Measurements from ENCODE around the gene DMTF1.

DMTF1 gene

GRCh38 chr7:87131771-87132170 lies 20.5 kb upstream of the DMTF1 start:
- Histone ChIP-seq H2AFZ (ENCODE audit: low read length) (no peak overlapping the region), H3K4me3 (ENCODE audit: low read length, poor library complexity, severe bottlenecking) (no peak overlapping the region), H3K36me3 (ENCODE audit: insufficient read depth, low read length) (no peaks in the 10 kb centered on the region), H3K27me3 (ENCODE audit: insufficient read depth, low read length, poor library complexity, severe bottlenecking) (no peaks in the 10 kb centered on the region), H3K79me2 (ENCODE audit: insufficient read depth, low read length) (no peaks in the 10 kb centered on the region), H4K20me1 (ENCODE audit: insufficient read depth, low read length, poor library complexity, severe bottlenecking) (no peaks in the 10 kb centered on the region), H3K9me2 (replicated peaks; ENCODE audit: low read depth, low read length) (no peaks in the 10 kb centered on the region), H3K9ac (ENCODE audit: low read depth, low read length, poor library complexity, severe bottlenecking) (no peak overlapping the region), H3F3A (ENCODE audit: low read depth) (no peaks in the 10 kb centered on the region), H3K9me3 (ENCODE audit: insufficient read depth, low read depth, low read length) (no peaks in the 10 kb centered on the region), H3K4me2 (ENCODE audit: low read depth, low read length, poor library complexity, severe bottlenecking) (no peak overlapping the region), H3K4me1 (ENCODE audit: insufficient read depth, low read length, poor library complexity, severe bottlenecking) (peaks cover 3% of the 10 kb centered on the region)
- TF ChIP-seq EZH2phosphoT487 (IDR thresholded peaks at IDR 0.05; ENCODE audit: borderline replicate concordance) = no peak
- TF ChIP-seq, protein P1, sequence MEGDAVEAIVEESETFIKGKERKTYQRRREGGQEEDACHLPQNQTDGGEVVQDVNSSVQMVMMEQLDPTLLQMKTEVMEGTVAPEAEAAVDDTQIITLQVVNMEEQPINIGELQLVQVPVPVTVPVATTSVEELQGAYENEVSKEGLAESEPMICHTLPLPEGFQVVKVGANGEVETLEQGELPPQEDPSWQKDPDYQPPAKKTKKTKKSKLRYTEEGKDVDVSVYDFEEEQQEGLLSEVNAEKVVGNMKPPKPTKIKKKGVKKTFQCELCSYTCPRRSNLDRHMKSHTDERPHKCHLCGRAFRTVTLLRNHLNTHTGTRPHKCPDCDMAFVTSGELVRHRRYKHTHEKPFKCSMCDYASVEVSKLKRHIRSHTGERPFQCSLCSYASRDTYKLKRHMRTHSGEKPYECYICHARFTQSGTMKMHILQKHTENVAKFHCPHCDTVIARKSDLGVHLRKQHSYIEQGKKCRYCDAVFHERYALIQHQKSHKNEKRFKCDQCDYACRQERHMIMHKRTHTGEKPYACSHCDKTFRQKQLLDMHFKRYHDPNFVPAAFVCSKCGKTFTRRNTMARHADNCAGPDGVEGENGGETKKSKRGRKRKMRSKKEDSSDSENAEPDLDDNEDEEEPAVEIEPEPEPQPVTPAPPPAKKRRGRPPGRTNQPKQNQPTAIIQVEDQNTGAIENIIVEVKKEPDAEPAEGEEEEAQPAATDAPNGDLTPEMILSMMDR (conservative IDR thresholded peaks at IDR 0.05; ENCODE audit: low read length) = no peak

DNA sequence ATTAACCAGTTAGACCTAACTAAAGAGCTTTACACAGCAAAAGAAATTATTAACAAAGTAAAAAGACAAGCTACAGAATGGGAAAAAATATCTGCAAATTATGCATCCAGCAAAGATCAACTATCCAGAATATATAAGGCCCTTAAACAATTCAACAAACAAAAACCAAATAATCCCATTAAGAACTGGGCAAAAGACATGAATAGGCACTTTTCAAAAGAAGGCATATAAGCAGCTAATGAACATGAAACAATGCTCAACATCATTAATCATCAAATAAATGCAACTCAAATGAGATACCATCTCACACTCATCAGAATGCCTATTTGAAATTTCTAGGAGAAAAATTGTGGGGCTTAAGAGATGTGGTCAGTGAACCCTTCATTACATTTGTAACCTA lies 15.0 kb upstream of the DMTF1 start:
- Histone ChIP-seq H4K20me1 (ENCODE audit: insufficient read depth, low read length, poor library complexity, severe bottlenecking) (no peaks in the 10 kb centered on the region), H3K27me3 (ENCODE audit: insufficient read depth, low read length, poor library complexity, severe bottlenecking) (no peaks in the 10 kb centered on the region), H3K4me3 (ENCODE audit: low read length, poor library complexity, severe bottlenecking) (no peak overlapping the region), H3K9me2 (replicated peaks; ENCODE audit: low read depth, low read length) (no peaks in the 10 kb centered on the region), H3K36me3 (ENCODE audit: insufficient read depth, low read length) (no peaks in the 10 kb centered on the region), H3K9me3 (ENCODE audit: insufficient read depth, low read depth, low read length) (no peaks in the 10 kb centered on the region), H3K9ac (ENCODE audit: low read depth, low read length, poor library complexity, severe bottlenecking) (no peak overlapping the region), H2AFZ (ENCODE audit: low read length) (no peak overlapping the region), H3F3A (ENCODE audit: low read depth) (no peaks in the 10 kb centered on the region), H3K4me2 (ENCODE audit: low read depth, low read length, poor library complexity, severe bottlenecking) (no peak overlapping the region), H3K4me1 (ENCODE audit: insufficient read depth, low read length, poor library complexity, severe bottlenecking) (no peaks in the 10 kb centered on the region), H3K79me2 (ENCODE audit: insufficient read depth, low read length) (no peaks in the 10 kb centered on the region)
- TF ChIP-seq, protein P1 (conservative IDR thresholded peaks at IDR 0.05; ENCODE audit: low read length) = no peak
- TF ChIP-seq EZH2phosphoT487 (IDR thresholded peaks at IDR 0.05; ENCODE audit: borderline replicate concordance) = no peak

DNA sequence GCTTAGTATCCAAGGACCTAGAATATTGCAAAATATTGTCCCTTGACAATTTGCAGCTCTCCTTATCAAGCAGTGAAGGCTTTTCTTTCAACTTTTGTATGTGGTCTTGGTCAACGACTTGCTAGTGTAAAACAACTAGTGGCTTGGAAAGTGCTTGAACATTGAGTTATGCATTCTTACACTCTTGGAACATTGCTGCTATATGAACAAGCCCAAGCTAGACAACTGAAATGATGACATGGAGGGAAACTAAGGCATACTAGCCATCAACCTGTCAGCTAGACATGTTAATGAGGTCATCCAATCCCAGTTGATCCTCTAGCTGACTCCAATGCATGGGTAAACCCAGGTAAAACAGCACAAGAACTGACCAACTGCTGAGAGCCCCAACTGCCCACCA lies 12.7 kb upstream of the DMTF1 start:
- no peak overlapping the region for H3K9ac ChIP-seq (ENCODE audit: low read depth, low read length, poor library complexity, severe bottlenecking)
- H3K79me2 ChIP-seq (ENCODE audit: insufficient read depth, low read length) = no peaks in the 10 kb centered on the region
- H2AFZ ChIP-seq (ENCODE audit: low read length) = no peak overlapping the region
- no peaks in the 10 kb centered on the region for H3K27me3 ChIP-seq (ENCODE audit: insufficient read depth, low read length, poor library complexity, severe bottlenecking)
- H3K4me3 ChIP-seq (ENCODE audit: low read length, poor library complexity, severe bottlenecking) = no peak overlapping the region
- H3K9me3 ChIP-seq (ENCODE audit: insufficient read depth, low read depth, low read length) = no peaks in the 10 kb centered on the region
- H4K20me1 ChIP-seq (ENCODE audit: insufficient read depth, low read length, poor library complexity, severe bottlenecking) = no peaks in the 10 kb centered on the region
- no peak for TF ChIP-seq EZH2phosphoT487 (IDR thresholded peaks at IDR 0.05; ENCODE audit: borderline replicate concordance)
- TF ChIP-seq, protein P1 (conservative IDR thresholded peaks at IDR 0.05; ENCODE audit: low read length) = no peak
- no peak overlapping the region for H3K4me2 ChIP-seq (ENCODE audit: low read depth, low read length, poor library complexity, severe bottlenecking)
- H3K36me3 ChIP-seq (ENCODE audit: insufficient read depth, low read length) = no peaks in the 10 kb centered on the region
- no peaks in the 10 kb centered on the region for H3K9me2 ChIP-seq (replicated peaks; ENCODE audit: low read depth, low read length)
- peaks cover 11% of the 10 kb centered on the region for H3K4me1 ChIP-seq (ENCODE audit: insufficient read depth, low read length, poor library complexity, severe bottlenecking)
- no peaks in the 10 kb centered on the region for H3F3A ChIP-seq (ENCODE audit: low read depth)

Data from Loucy (cell line).